Smooth muscle cell (in vitro differentiated cells): ENCODE results near the gene LRRK1. TPM values are rescaled to one million over a fixed set of nuclear protein-coding genes. Genes with fewer than 3 reads are reported as not detected.

ENCODE experiments used
- DNase-seq: peaks from one replicate; lab custom pipeline; 2025; ENCODE audit not compliant: unreplicated experiment; lab: John Stamatoyannopoulos, UW
- H2AFZ ChIP-seq: fragments of 200-600 bp; sonication (generic); 2 replicates; pipeline ENCODE4 v1.6.0; 2016; ENCODE audit warnings: antibody characterized with exemption, low read depth, mild to moderate bottlenecking
- H3F3A ChIP-seq: fragments of 200-600 bp; sonication (generic); 2 replicates; pipeline ENCODE4 v1.6.0; 2017; ENCODE audit warnings: antibody characterized with exemption, low read depth
- H3K27ac ChIP-seq: fragments of 200-600 bp; sonication (generic); 2 replicates; pipeline ENCODE4 v1.5.1; 2016; ENCODE audit warnings: low read depth, mild to moderate bottlenecking
- H3K27me3 ChIP-seq: fragments of 200-600 bp; sonication (generic); 2 replicates; pipeline ENCODE4 v1.6.1; 2016; ENCODE audit warnings: low read depth, mild to moderate bottlenecking
- H3K36me3 ChIP-seq: fragments of 200-600 bp; sonication (generic); 2 replicates; pipeline ENCODE4 v1.5.1; 2016; ENCODE audit warnings: low read depth
- H3K4me1 ChIP-seq: fragments of 200-600 bp; sonication (generic); 2 replicates; pipeline ENCODE4 v1.5.1; 2016; ENCODE audit warnings: low read depth
- H3K4me2 ChIP-seq: fragments of 200-600 bp; sonication (generic); 2 replicates; pipeline ENCODE4 v1.6.0; 2016; ENCODE audit warnings: mild to moderate bottlenecking
- H3K4me3 ChIP-seq: fragments of 200-600 bp; sonication (generic); 2 replicates; pipeline ENCODE4 v1.5.1; 2016; ENCODE audit warnings: mild to moderate bottlenecking
- H3K79me2 ChIP-seq: fragments of 200-600 bp; sonication (generic); 2 replicates; pipeline ENCODE4 v1.6.0; 2016; ENCODE audit warnings: low read depth, mild to moderate bottlenecking
- H3K9ac ChIP-seq: fragments of 200-600 bp; sonication (generic); 2 replicates; pipeline ENCODE4 v1.6.0; 2016; ENCODE audit warnings: low read depth
- H3K9me3 ChIP-seq: fragments of 200-600 bp; sonication (generic); replicated peaks from 2 replicates; pipeline ENCODE4 v1.5.1; 2016; ENCODE audit warnings: low read depth
- H4K20me1 ChIP-seq: fragments of 200-600 bp; sonication (generic); 2 replicates; pipeline ENCODE4 v1.6.0; 2016; ENCODE audit warnings: low read depth
- WGBS: methylation state at CpG from one replicate; pipeline ENCODE4 v1.1.7; 2016; ENCODE audit warnings: low lambda C conversion rate; 5-methylcytosine and 5-hydroxymethylcytosine counted together
- polyA plus RNA-seq: library from polyadenylated mRNA; unstranded; fragments of >200 nt; fragmentation: Nextera tagmentation; extraction: Ambion mirVana; gene quantifications from 2 replicates; pipeline ENCODE4 v1.2.1, GENCODE V29; 2016
- total RNA-seq: library from RNA; depleted of rRNA; stranded (reverse); fragments of >200 nt; gene quantifications from 2 replicates; pipeline ENCODE4 v1.2.3, GENCODE V29; 2014
- TF ChIP-seq, protein P1 (sequence below): fragments of 200-600 bp; sonication (generic); IDR thresholded peaks from 2 replicates; pipeline ENCODE4 v1.5.1; 2017; ENCODE audit warnings: borderline replicate concordance, mild to moderate bottlenecking, antibody characterized with exemption; ENCODE audit not compliant: insufficient read depth, poor library complexity, severe bottlenecking

LRRK1 gene
- total and polyA plus RNA-seq, 2 experiments from 2014 or later, result 1.1 to 1.6 TPM

DNA sequence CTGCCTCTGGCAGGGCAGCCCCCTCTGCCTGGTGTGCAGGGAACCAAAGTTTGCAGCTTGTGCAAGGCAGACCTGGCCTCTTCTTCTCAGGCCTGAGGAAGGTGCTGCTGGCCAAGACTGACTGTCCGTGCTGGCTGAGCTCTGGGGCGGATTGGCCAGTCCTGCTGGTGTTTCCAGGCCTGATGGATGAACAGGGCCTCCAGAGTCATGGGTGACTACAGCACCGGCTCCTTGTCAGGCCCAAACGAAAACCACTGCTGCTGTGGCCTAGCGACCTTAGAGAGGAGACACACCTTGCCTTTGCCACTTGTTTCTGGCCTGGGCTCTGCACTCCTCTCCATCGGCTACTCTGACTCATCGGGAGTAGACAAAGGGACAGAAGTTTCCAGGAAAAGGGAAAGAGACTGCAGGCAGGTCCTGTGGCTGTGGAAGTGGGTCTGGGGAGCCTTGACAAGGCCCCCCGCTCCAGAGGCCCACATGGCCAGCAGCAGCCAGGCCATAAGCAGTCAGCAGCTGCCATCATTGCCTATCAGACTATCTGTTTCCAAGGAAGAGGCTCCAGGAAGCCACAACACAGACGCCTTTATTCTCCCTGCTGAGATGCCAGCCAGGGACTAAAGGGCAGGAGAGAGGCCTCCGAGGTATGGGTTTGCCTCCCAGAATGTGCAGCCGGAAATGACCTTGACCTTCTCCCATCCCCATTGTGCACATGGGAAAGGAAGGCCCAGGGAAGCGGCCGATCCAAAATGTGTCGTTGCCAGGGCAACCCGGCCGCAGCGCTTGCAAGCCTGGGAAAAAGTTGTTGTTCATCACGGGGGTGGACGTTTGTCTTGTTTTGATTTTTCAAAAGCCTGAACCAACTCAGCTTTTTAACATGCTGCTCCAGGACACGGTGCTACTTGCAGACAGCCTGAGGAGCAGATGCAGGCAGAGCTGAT lies 172.2 kb downstream of the LRRK1 start:
- Histone ChIP-seq H3K9me3 (no peaks in the 10 kb centered on the region), H3K4me2 (peak overlapping the region; percentile 64), H3K36me3 (no peaks in the 10 kb centered on the region), H3K4me1 (peaks cover 3% of the 10 kb centered on the region), H3K27me3 (no peaks in the 10 kb centered on the region), H2AFZ (peak overlapping the region; percentile 63), H3K9ac (no peak overlapping the region), H3F3A (no peaks in the 10 kb centered on the region), H4K20me1 (no peaks in the 10 kb centered on the region), H3K27ac (peak overlapping the region; percentile 66), H3K4me3 (no peak overlapping the region), H3K79me2 (peaks cover 6% of the 10 kb centered on the region)
- no peak for DNase-seq
- 50% methylated on average over 20 of the region's 20 CpGs for WGBS
- TF ChIP-seq, protein P1, sequence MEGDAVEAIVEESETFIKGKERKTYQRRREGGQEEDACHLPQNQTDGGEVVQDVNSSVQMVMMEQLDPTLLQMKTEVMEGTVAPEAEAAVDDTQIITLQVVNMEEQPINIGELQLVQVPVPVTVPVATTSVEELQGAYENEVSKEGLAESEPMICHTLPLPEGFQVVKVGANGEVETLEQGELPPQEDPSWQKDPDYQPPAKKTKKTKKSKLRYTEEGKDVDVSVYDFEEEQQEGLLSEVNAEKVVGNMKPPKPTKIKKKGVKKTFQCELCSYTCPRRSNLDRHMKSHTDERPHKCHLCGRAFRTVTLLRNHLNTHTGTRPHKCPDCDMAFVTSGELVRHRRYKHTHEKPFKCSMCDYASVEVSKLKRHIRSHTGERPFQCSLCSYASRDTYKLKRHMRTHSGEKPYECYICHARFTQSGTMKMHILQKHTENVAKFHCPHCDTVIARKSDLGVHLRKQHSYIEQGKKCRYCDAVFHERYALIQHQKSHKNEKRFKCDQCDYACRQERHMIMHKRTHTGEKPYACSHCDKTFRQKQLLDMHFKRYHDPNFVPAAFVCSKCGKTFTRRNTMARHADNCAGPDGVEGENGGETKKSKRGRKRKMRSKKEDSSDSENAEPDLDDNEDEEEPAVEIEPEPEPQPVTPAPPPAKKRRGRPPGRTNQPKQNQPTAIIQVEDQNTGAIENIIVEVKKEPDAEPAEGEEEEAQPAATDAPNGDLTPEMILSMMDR, result no peak

DNA sequence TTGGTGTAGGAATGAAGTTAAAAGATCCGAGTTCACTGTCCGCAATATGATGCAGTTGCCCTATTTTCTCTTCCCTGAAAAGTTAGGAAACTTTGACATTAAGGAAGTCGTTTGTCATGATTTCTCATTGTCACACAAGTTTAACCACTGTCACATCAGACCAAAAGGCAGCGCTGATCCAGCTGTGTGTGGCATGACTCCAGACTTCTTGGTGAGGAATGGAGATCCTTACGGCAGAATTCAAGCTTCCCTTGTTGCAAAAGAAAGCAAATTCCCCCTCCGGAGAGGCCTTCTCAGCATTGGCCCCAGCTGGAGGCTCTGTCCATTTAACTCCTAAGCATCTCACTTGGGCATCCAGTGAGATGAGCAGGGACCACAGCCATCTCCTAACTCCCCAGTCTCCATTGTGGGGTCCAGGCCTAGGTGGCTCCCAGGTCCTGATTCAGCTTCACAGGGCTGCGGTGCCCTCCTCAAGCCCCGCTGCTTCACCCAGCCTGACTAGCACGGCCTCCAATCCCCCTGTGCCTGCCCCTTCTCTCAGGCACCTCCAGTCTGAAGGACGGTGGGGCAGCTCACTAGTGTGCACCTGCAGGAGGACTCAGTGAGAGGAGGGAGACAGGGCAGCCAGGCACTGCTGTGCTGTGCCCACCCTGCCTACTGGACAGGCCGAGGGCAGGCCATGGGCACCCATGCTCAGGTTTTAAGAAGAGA lies 173.2 kb downstream of the LRRK1 start:
- WGBS, result 74% methylated on average over 11 of the region's 11 CpGs
- Histone ChIP-seq H3K4me3 (no peak overlapping the region), H3K9me3 (no peaks in the 10 kb centered on the region), H2AFZ (peak overlapping the region; percentile 63), H3K4me2 (peak overlapping the region; percentile 64), H3K27ac (peak overlapping the region; percentile 66), H4K20me1 (no peaks in the 10 kb centered on the region), H3K4me1 (peaks cover 3% of the 10 kb centered on the region), H3K36me3 (no peaks in the 10 kb centered on the region), H3K79me2 (peaks cover 6% of the 10 kb centered on the region), H3F3A (no peaks in the 10 kb centered on the region), H3K27me3 (no peaks in the 10 kb centered on the region), H3K9ac (no peak overlapping the region)
- no peak for DNase-seq
- TF ChIP-seq, protein P1, result no peak

DNA sequence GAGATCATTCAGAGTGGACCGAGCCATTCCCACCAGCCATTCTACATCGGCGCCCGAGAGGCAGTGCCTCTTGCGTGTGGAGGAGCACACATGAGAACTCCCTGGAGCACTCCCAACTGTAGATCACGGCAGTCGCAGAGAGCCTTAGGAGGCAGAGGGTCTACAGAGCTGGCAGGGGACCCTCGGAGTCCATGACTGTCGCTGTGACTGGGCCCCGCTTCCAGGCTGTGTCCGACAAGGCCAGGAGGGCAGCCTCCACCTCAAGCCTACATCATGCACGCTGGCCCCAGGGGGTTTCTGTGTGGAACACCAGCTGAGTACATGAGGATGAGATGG lies 173.7 kb downstream of the LRRK1 start:
- DNase-seq, result no peak
- Histone ChIP-seq H3K36me3 (no peaks in the 10 kb centered on the region), H3F3A (no peaks in the 10 kb centered on the region), H2AFZ (no peak overlapping the region), H3K9ac (no peak overlapping the region), H3K79me2 (peaks cover 6% of the 10 kb centered on the region), H4K20me1 (no peaks in the 10 kb centered on the region), H3K9me3 (no peaks in the 10 kb centered on the region), H3K27me3 (no peaks in the 10 kb centered on the region), H3K4me2 (no peak overlapping the region), H3K4me1 (peaks cover 3% of the 10 kb centered on the region), H3K27ac (no peak overlapping the region), H3K4me3 (no peak overlapping the region)
- WGBS, result 87% methylated on average over 12 of the region's 12 CpGs
- TF ChIP-seq, protein P1, result no peak
